OCI-M2 (cell line): ENCODE measurements around the gene SLC35F3.

Experiments
- DNase-seq: peaks from one replicate; lab custom pipeline; 2025; ENCODE audit not compliant: unreplicated experiment; lab: John Stamatoyannopoulos, UW

The SLC35F3 gene

DNA sequence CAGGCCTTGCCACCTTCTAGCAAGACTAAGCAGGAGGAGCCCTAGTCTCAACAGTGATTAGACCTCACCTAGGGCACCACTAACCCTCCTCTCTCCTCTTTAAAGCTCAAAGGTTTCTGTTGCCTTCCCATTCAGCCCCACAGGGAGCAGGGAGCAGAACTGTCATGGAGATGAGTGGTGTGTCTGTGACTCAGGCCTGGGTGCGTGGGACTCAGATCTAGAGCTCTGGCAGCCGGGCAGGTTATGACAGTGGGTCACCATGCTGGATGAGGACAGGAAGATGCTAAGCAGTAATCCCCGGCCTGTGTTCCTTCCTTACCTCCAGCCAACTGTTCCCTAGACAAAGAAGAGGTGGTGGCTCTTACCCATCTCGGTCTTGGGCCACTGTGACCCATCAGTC is 408.7 kb downstream of the SLC35F3 start:
- DNase-seq: no peak

DNA sequence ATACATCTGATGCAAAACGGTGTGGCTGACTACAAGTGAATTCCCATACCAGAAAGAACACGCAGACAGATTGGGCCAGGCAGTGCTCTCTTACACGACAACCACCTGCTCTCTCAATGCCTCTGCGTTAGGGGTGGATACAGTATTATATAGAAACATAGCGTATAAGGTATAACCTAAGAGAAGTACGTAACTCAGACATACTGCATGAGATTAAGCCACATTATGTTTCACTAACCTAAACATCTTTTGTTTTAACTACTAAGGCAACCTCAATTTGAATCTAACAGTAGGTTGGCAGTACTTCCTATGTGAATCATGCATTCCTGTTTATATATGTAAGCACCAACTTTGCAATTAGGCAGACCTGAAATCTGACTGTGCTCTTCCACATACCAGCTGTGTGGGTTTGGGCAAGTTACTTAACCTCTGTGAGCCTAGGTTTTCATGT is 410.6 kb downstream of the SLC35F3 start:
- DNase-seq: no peak

- no peak for DNase-seq
Measured at GRCh38 chr1:234315588-234315987, 411.1 kb downstream of the SLC35F3 start.

DNA sequence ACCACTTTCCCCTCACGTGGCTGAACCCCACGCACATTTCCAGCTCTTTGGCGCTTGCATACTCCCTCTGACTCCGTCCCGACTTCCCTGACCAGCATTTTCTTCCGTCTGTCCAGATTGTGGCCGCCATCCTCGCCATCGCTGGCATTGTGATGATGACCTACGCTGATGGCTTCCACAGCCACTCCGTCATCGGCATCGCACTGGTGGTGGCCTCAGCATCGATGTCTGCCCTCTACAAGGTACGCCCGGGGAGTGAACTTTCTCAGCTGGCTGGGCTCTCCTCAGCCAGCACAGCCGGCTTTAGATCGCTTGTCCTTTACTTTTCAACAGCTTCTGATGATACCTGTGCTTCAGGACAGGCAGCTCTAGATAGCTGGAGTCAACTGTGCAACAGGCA is 412.0 kb downstream of the SLC35F3 start:
- no peak for DNase-seq

DNA sequence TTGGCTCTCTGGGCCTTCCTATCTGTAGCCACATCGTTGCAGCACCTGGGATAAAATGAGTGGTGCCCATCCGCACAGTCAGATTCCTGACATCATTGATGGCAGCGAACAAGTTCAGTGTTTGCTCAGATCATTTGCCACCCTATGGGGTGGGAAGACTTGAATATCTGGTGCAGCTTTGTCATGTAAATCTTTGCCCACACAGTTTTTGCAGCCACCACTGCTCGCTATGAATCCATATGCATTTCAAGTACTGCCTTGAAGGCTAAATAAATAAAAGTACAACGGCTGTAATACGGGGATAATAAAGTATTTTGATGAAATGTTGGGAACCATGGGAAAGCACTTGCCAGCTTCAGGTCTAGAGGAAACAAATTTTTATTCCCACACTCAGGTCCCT is 412.5 kb downstream of the SLC35F3 start:
- no peak for DNase-seq

DNA sequence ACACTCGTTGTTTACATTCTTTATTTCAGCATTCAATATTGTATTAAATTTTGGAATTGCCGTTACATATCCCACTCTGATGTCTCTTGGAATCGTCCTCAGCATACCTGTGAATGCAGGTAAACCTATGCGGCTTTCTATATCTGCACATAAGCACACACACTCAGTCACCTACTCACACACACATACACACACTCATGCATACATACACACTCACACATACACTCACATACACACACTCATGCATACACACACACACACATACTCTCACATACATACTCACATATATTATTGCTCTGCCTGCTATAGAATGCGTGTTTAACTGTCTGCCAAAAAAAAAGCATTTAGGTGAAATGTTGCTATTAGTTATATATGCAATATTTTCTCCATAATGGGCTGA is 415.6 kb downstream of the SLC35F3 start:
- no peak for DNase-seq

DNA sequence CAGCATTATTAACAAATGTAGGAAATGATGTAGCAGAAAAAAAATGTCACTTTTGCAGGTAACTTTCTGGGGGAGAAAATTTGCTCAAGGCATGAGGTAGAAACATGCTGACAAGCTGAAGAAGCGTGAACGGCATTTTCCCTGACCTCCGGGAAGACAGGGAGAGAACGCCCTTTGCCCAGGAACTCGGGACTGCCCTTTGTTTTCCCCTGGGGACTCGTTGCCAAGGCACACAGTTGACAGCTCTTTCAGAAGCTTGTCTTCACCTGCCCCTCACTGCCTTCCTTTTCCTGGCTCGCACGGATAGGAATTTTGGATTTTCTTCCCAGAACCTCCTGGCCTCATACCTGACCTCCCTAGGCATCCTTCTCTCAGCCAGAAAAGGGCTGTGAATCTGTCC is 416.1 kb downstream of the SLC35F3 start:
- DNase-seq: no peak

- DNase-seq: no peak
Measured at GRCh38 chr1:234321231-234321630, 416.8 kb downstream of the SLC35F3 start.

GRCh38 chr1:234322097-234322496 is 417.6 kb downstream of the SLC35F3 start:
- no peak for DNase-seq

DNA sequence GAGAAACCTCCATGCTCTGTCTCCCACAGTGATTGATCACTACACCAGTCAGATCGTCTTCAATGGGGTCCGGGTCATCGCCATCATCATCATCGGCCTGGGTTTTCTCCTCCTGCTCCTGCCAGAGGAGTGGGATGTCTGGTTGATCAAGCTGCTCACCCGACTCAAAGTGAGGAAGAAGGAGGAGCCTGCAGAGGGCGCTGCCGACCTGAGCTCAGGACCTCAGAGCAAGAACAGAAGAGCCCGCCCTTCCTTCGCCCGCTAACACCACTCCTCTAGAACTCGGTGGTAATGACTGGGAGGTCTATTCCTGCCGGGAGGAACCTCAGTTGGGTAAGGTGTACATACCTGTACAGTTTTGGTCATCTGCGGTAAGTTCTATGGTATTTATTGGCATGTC is 418.5 kb downstream of the SLC35F3 start:
- no peak for DNase-seq

DNA sequence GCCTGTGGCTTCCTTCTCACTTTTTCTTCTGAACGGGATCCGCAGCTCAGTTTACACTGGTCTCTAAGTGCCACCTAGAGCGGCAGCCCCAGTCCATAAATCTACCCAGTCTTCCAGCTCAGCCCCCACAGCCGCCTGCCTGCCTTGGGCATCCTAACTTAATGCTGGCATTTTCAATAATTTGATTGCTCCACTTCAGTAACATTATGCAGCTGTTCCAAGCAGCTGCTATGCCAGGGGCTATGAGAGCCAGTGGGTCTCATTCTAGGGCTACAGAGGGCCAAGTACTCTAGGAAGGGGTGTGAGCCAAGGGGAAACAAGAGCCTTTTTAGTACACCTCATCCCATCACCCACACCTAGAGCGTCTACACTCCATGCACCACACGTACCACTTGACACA is 420.3 kb downstream of the SLC35F3 start:
- DNase-seq: no peak

DNA sequence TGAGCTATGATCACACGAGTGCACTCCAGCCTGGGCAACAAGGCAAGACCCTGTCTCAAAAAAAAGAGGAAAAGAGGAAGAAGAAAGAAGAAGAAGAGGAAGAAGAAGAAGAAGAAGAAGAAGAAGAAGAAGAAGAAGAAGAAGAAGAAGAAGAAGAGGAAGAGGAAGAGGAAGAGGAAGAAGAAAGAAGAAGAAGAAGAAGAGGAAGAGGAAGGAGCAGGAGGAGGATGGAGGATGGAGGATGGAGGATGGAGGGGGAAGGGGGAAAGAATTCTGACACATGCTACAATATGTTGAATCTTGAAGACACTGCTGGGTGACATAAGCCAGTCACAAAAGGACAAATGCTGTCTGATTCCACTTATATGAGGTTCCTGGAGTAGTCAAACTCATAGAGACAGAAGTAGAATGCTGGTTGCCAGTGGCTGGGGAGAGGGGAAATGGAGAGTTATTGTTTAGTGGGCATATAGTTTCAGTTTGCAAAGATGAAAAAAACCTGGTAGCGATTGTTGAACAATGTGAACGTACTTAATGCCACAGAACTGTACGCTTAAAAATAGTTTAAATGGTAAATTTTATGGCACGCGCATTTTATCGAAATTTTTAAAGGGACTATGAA is 421.5 kb downstream of the SLC35F3 start:
- no peak for DNase-seq

GRCh38 chr1:234326497-234327366 is 422.3 kb downstream of the SLC35F3 start:
- DNase-seq: no peak

GRCh38 chr1:234327577-234328164 is 423.2 kb downstream of the SLC35F3 start:
- no peak for DNase-seq

DNA sequence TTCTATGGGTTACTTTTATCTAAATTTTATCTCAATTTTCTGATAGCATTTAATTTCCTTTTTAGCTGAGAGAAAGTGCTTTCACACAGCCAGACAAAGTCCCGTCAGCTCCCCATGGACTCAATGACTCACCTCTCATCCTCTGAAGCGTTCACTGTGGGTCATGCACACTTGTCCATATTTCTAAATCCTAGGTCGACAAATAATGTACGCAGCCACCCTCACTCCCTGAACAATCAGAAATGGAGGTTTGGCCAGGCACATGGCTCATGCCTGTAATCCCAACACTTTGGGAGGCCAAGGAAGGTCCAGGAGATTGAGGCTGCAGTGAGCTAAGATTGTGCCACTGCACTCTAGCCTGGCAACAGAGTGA is 426.4 kb downstream of the SLC35F3 start:
- DNase-seq: no peak

- DNase-seq: no peak
Measured at GRCh38 chr1:234331507-234331906, 427.0 kb downstream of the SLC35F3 start.

DNA sequence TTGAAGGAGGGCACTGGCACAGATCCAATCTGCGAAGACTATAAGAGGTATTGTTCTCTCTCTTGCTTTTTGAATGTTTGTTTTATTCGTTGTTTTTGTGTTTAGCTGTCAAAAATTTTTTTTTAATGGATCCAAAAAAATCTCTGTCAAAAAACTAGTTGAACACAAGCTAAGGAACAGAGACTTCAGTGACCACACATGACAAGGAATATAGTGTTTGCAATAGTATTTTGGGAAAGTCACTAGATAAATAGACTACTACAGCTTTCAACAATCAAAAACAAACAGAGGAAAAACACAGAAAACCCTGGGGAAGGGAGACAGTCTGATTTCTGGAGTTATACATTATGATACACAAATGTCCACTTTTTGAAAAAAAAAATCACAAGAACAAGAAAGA is 431.9 kb downstream of the SLC35F3 start:
- DNase-seq: no peak

DNA sequence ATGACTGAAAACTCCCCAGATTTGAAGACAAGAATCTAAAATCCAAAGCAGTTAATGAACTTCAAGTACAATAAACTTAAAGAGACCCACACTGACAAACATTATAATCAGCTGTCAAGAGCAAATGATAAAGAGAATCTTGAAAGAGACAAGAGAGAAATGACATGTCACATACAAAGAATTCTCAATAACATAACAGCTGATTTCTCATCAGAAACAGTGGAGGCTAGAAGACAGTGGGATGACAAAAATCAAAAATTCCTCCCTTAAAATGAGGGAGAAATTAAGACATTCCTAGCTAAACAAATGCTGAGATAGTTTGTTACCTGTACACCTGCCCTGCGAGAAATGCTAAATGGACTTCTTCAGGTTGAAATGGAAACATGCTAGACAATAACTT is 432.8 kb downstream of the SLC35F3 start:
- DNase-seq: no peak

GRCh38 chr1:234340528-234340927 is 436.1 kb downstream of the SLC35F3 start:
- DNase-seq: no peak

GRCh38 chr1:234342774-234343173 is 438.3 kb downstream of the SLC35F3 start:
- DNase-seq: no peak

DNA sequence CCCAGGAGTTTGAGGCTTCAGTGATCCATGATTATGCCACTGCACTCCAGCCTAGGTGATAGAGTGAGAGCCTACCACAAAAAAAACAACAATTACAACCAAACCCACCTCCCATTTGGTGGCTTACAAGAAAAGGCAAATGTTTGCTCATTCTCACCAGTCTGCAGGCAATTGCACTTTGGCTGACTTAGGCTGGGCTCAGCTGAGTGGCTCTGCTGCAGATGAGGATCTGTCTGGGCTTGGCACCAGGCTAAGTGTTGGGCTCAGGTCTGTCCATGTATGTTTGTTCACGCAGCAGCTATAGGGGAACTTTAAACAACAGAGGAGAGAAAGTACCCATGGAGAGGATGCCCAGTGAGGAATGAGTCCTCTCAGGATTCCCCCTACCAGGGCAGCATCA is 440.8 kb downstream of the SLC35F3 start:
- no peak for DNase-seq

- no peak for DNase-seq
Measured at GRCh38 chr1:234348964-234349363, 444.5 kb downstream of the SLC35F3 start.
